K562 (cell line): ENCODE data around the gene ZMIZ1. TPM values are rescaled to one million over a fixed set of nuclear protein-coding genes. Genes with fewer than 3 reads are reported as not detected.

Experiments
- ATAC-seq: fragments of 200-7000 bp; cut with Tn5 transposase; 3 replicates; pipeline ENCODE4 v1.9.1; 2020; ENCODE audit warnings: moderate library complexity
- BruUV-seq: library from RNA; stranded (reverse); fragments of 400-500 nt; replicated peaks from 2 replicates; lab custom pipeline; 2021; lab: Mats Ljungman, UMichigan
- CTCF ChIA-PET: fragments of 300-600 bp; formaldehyde crosslinking; extraction: SDS; loops from one replicate; lab custom pipeline; 2021; ENCODE audit warnings: low intra/inter-chr PET ratio; lab: Yijun Ruan, JAX
- POLR2A ChIA-PET: fragments of 300-600, 350-650 bp; sonication (Branson Sonifier 250); formaldehyde crosslinking; extraction: SDS; loops from one replicate; lab custom pipeline; 2021; ENCODE audit warnings: antibody characterized with exemption, inconsistent platforms; lab: Yijun Ruan, JAX
- DNase-seq, 4 experiments: peaks; one replicate each; pipeline versions ENCODE4 v3.0.0 to v3.0.0-alpha.2; 2011 to 2018; ENCODE audit warnings: low spot score in 3 of 4, mixed read lengths in 3 of 4; ENCODE audit errors: extremely low read depth in 1 of 4
- FAIRE-seq: peaks from 2 replicates; lab custom pipeline; 2011; peaks lifted over from hg19 to GRCh38; lab: Jason Lieb, UNC
- H2AFZ ChIP-seq: 2 replicates; pipeline ENCODE4 v1.6.0; 2011; ENCODE audit warnings: low read depth, low read length, control low read depth, inconsistent platforms
- H3K27ac ChIP-seq: fragments of 200-600 bp; 3 replicates; pipeline ENCODE4 v1.8.0; 2011; ENCODE audit warnings: low read depth, mild to moderate bottlenecking, control low read depth, inconsistent platforms, low read length, moderate library complexity, mixed read lengths; ENCODE audit errors: extremely low read depth
- H3K27me3 ChIP-seq, 2 experiments: fragments of 300-600 bp in 1 of 2; 2 replicates in 1 of 2; 3 replicates in 1 of 2; pipeline versions ENCODE4 v1.6.0 to v1.8.0; 2011; ENCODE audit warnings: inconsistent platforms in 2 of 2, low read length in 2 of 2, mild to moderate bottlenecking in 1 of 2, mixed read lengths in 1 of 2, moderate library complexity in 1 of 2; ENCODE audit not compliant: control insufficient read depth in 2 of 2, insufficient read depth in 2 of 2
- H3K36me3 ChIP-seq: fragments of 300-600 bp; 3 replicates; pipeline ENCODE4 v1.8.0; 2011; ENCODE audit warnings: mild to moderate bottlenecking, low read length, inconsistent platforms; ENCODE audit not compliant: control insufficient read depth, insufficient read depth
- H3K4me1 ChIP-seq, 2 experiments: fragments of 200-600 bp in 1 of 2; replicated peaks in 1 of 2; 2 replicates in 1 of 2; 3 replicates in 1 of 2; pipeline versions ENCODE4 v1.5.1 to v1.8.0; 2011; ENCODE audit warnings: inconsistent platforms in 2 of 2, low read length in 2 of 2, mild to moderate bottlenecking in 1 of 2, mixed read lengths in 1 of 2, moderate library complexity in 1 of 2; ENCODE audit not compliant: control insufficient read depth in 2 of 2, insufficient read depth in 2 of 2
- H3K4me2 ChIP-seq: 2 replicates; pipeline ENCODE4 v1.6.1; 2011; ENCODE audit warnings: low read length, control low read depth, inconsistent platforms, mixed read lengths; ENCODE audit not compliant: insufficient read depth
- H3K4me3 ChIP-seq: fragments of 200-600 bp; sonication (generic), shearing (Covaris generic); 2 replicates; pipeline ENCODE4 v1.5.1; 2016; ENCODE audit warnings: control low read depth, inconsistent platforms
- H3K79me2 ChIP-seq: fragments of 200-600 bp; 3 replicates; pipeline ENCODE4 v1.8.0; 2011; ENCODE audit warnings: low read length, inconsistent platforms; ENCODE audit not compliant: control insufficient read depth, insufficient read depth
- H3K9ac ChIP-seq, 2 experiments: 2 replicates each; pipeline versions ENCODE4 v1.6.0 to v1.6.1; 2011; ENCODE audit warnings: low read depth in 2 of 2, low read length in 2 of 2, control low read depth in 1 of 2, inconsistent platforms in 1 of 2, mild to moderate bottlenecking in 1 of 2, mixed read lengths in 1 of 2; ENCODE audit not compliant: insufficient read depth in 1 of 2
- H3K9me1 ChIP-seq: one replicate; pipeline ENCODE4 v1.6.0; 2011; ENCODE audit warnings: inconsistent platforms, mild to moderate bottlenecking, low read length, moderate library complexity; ENCODE audit not compliant: control insufficient read depth, insufficient read depth
- H3K9me3 ChIP-seq: replicated peaks from 2 replicates; pipeline ENCODE4 v1.5.1; 2011; ENCODE audit warnings: low read depth, low read length, inconsistent platforms; ENCODE audit not compliant: control insufficient read depth, insufficient read depth
- H4K20me1 ChIP-seq: replicated peaks from 2 replicates; pipeline ENCODE4 v1.6.1; 2011; ENCODE audit warnings: low read length, inconsistent platforms, mixed read lengths; ENCODE audit not compliant: control insufficient read depth, insufficient read depth
- ARID1B ChIP-seq: fragments of 450-650 bp; IDR thresholded peaks from 2 replicates; pipeline ENCODE4 v1.6.1; 2016; ENCODE audit warnings: antibody characterized with exemption, mild to moderate bottlenecking, inconsistent platforms
- CC2D1A ChIP-seq: fragments of 450-650 bp; IDR thresholded peaks from 2 replicates; pipeline ENCODE4 v1.6.1; 2017; ENCODE audit warnings: mild to moderate bottlenecking
- CHAMP1 ChIP-seq: fragments of 450-650 bp; IDR thresholded peaks from 2 replicates; pipeline ENCODE4 v1.6.1; 2016; ENCODE audit warnings: mild to moderate bottlenecking
- EP300 ChIP-seq: IDR thresholded peaks from 2 replicates; pipeline ENCODE4 v1.6.1; 2012; ENCODE audit warnings: low read length, improper control_type of control experiment
- HEY1 ChIP-seq: fragments of 250-450 bp; sonication (Bioruptor Pico); IDR thresholded peaks from 2 replicates; pipeline ENCODE4 v1.5.0; 2020; ENCODE audit warnings: mild to moderate bottlenecking, moderate library complexity, borderline replicate concordance
- KLF16 ChIP-seq: IDR thresholded peaks from 2 replicates; pipeline ENCODE4 v1.6.1; 2016; ENCODE audit warnings: antibody characterized with exemption
- MAFK ChIP-seq: IDR thresholded peaks from 2 replicates; pipeline ENCODE4 v1.6.1; 2011; ENCODE audit warnings: low read length, improper control_type of control experiment
- NFIC ChIP-seq: fragments of 450-650 bp; IDR thresholded peaks from 2 replicates; pipeline ENCODE4 v1.6.1; 2017; ENCODE audit warnings: mild to moderate bottlenecking, inconsistent platforms
- PCBP1 ChIP-seq: fragments of 200-400 bp; formaldehyde crosslinking; IDR thresholded peaks from 2 replicates; pipeline ENCODE4 v1.6.1; 2018; ENCODE audit warnings: mild to moderate bottlenecking, low read depth, low read length; ENCODE audit not compliant: poor library complexity, severe bottlenecking
- POLR2G ChIP-seq: fragments of 200-400 bp; formaldehyde crosslinking; IDR thresholded peaks from 2 replicates; pipeline ENCODE4 v1.6.1; 2017; ENCODE audit warnings: low read depth, mild to moderate bottlenecking, antibody characterized with exemption, low read length, moderate library complexity
- RBM17 ChIP-seq: fragments of 200-400 bp; formaldehyde crosslinking; IDR thresholded peaks from 2 replicates; pipeline ENCODE4 v1.6.1; 2017; ENCODE audit warnings: low read depth, mild to moderate bottlenecking, low read length, borderline replicate concordance
- ZFP36 ChIP-seq: fragments of 150-350 bp; IDR thresholded peaks from 2 replicates; pipeline ENCODE4 v1.6.1; 2018; ENCODE audit warnings: low read length, low read depth; ENCODE audit not compliant: partially characterized antibody
- ZNF511 ChIP-seq: sonication (generic); formaldehyde crosslinking; IDR thresholded peaks from 2 replicates; pipeline ENCODE4 v1.8.0; 2022; ENCODE audit warnings: mild to moderate bottlenecking, missing genetic modification reagents
- WGBS: fragments of 100-300 bp; shearing (Covaris generic); methylation state at CpG from one replicate; pipeline ENCODE4 v1.1.6; 2016; ENCODE audit warnings: low coverage, mixed read lengths; ENCODE audit not compliant: insufficient coverage; ENCODE audit errors: missing lambda C conversion rate; 5-methylcytosine and 5-hydroxymethylcytosine counted together
- in situ Hi-C: fragments of 300-500 bp; cut with MboI; formaldehyde crosslinking; loops from 4 replicates; pipeline ENCODE4 v1.15.0; 2018; ENCODE audit warnings: inconsistent platforms, mixed read lengths
- intact Hi-C: fragments of 100-400 bp; cut with micrococcal nuclease; formaldehyde crosslinking; loops from 2 replicates; pipeline ENCODE4 v1.14.2; 2022
- polyA plus RNA-seq, 8 experiments: library from polyadenylated mRNA; depleted of rRNA in 4 of 8; stranded (reverse) in 5 of 8; unstranded in 3 of 8; fragments of >200 nt; fragmentation: Nextera tagmentation in 2 of 8; fragmentation: Illumina TruSeq in 1 of 8; extraction: Ambion mirVana in 2 of 8; extraction: Trizol in 1 of 8; gene quantifications; 2 replicates each; pipeline versions ENCODE4 v1.2.1 to v1.2.3, GENCODE V29; 2011 to 2014; ENCODE audit warnings: inconsistent platforms in 1 of 8, missing spikeins in 1 of 8
- total RNA-seq, 7 experiments: library from RNA; depleted of rRNA in 6 of 7; stranded (reverse); fragments of >200 nt in 6 of 7; fragmentation: Illumina TruSeq in 2 of 7; extraction: Trizol in 2 of 7; gene quantifications; 2 replicates each; pipeline versions ENCODE4 v1.2.1 to v1.2.3, GENCODE V29; 2011 to 2021; ENCODE audit warnings: low replicate concordance in 1 of 7
- TF ChIP-seq, protein P1 (sequence below), 2 experiments: fragments of 450-650 bp in 1 of 2; sonication (generic) in 1 of 2; formaldehyde crosslinking in 1 of 2; IDR thresholded peaks in 1 of 2; conservative IDR thresholded peaks in 1 of 2; 2 replicates each; pipeline versions ENCODE4 v1.6.1 to v1.8.1; 2016 to 2023; ENCODE audit warnings: mild to moderate bottlenecking in 2 of 2, moderate library complexity in 2 of 2, inconsistent platforms in 1 of 2, missing genetic modification reagents in 1 of 2

ZMIZ1 gene
- total and polyA plus RNA-seq, 9 of the 15 experiments (the other 6 are each of a cell fraction or from before 2014, with no cell fraction given) = 1.0 to 37.3 (median 4.3) TPM

DNA sequence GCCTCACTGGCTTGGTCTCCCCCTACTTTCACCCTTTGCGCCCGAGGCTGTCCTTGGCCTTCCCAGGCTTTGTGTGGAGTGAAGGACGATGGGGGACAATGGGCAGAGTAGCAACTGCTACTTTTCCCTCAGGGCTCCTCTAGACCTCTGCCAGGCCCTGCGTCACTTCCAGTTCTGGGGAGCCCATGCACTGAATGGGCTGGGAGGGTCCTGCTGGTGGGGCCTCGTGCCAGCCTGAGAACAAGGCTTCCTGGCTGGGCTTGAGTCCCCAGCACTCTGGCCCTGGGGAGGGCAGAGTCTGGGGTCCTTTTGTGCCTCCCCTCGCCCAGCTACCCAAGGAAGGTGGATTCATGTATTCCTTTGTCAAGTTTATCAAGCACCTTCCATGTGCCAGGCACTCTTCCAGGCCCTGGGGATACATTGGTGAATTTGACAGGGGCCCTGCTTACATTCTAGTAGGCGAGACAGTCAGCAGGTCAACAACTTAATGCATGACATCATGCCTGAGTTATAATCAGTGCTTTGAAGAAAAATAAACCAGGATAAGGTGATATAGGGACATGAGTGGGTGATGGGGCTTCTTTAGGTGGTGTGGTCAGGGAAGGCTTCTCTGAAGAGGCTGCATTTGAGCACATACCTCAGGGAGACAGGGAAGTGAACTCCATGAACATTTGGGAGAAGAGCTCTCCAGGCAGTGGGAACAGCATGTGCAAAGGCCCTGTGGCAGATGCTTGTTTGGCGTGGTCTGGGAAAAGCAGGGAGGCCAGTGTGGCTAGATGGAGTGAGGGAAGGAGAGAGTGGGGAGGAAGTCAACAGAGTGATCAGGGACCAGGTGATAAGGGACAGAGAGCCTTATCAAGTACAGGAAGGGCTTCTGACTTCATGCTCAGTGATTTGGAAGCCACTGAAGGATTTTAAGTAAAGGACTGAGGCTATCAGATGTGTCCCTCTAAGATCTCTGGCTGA is 14.1 kb downstream of the ZMIZ1 start:
- WGBS = 67% methylated on average over 8 of the region's 8 CpGs
- Histone ChIP-seq H2AFZ (no peak overlapping the region), H3K9me1 (peaks cover 18% of the 10 kb centered on the region), H3K4me1 (peaks cover 76 to 86% of the 10 kb centered on the region in 2 experiments), H3K27me3 (no peaks in the 10 kb centered on the region), H3K9ac (peak overlapping the region in 1 of 2 experiments; percentile 57; a peak in 2 of 4 replicates), H4K20me1 (peaks cover 64% of the 10 kb centered on the region), H3K36me3 (0 out of 3 replicates have a peak, but pooled peaks cover 3% of the 10 kb centered on the region), H3K79me2 (peaks cover 95% of the 10 kb centered on the region), H3K9me3 (no peaks in the 10 kb centered on the region), H3K4me3 (no peak overlapping the region), H3K27ac (no peak overlapping the region; the same call in 2 of the 3 replicates), H3K4me2 (peak overlapping the region; percentile 4; the same call in 1 of the 2 replicates)
- FAIRE-seq (peak; percentile 85), ATAC-seq (peak; percentile 23), DNase-seq (peak; percentile 61 to 73 (median 65))
- CTCF ChIA-PET = no interaction called here
- no TSS peak for BruUV-seq
- POLR2A ChIA-PET = no interaction called here
- intact Hi-C loops (loop anchor here (5.0 kb wide), 4 partner anchors 44 to 114 kb away; no protein-coding TSS in a partner anchor), in situ Hi-C loops (loop anchor here (25.0 kb wide), 1 partner anchor 104 kb away; no protein-coding TSS in a partner anchor)
- TF ChIP-seq, protein P1, sequence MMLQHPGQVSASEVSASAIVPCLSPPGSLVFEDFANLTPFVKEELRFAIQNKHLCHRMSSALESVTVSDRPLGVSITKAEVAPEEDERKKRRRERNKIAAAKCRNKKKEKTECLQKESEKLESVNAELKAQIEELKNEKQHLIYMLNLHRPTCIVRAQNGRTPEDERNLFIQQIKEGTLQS (IDR thresholded peaks at IDR 0.05) = peak; percentile 58
- TF ChIP-seq, protein P1 (CRISPR knock-in tag; conservative IDR thresholded peaks at IDR 0.05) = 0 out of 2 replicates have a peak, but pooled peaks have one; percentile 53
- TF ChIP-seq HEY1 (CRISPR knock-in tag) (no peak), ARID1B (peak; percentile 93), ZFP36 (peak; percentile 20), CHAMP1 (no peak), ZNF511 (CRISPR knock-in tag) (no peak), NFIC (peak; percentile 72), RBM17 (no peak), EP300 (peak; percentile 82), PCBP1 (no peak), KLF16 (peak; percentile 88), CC2D1A (peak; percentile 36; the same call in 1 of the 2 replicates), POLR2G (no peak), MAFK (0 out of 2 replicates have a peak, but pooled peaks have one; percentile 6)
